HG02973 (cell line): Measurements from ENCODE around the gene KCNAB3.

ENCODE experiments used
- ATAC-seq: cut with Tn5 transposase; IDR thresholded peaks from one replicate; pipeline ENCODE4 v1.9.1; 2021; ENCODE audit warnings: moderate library complexity; ENCODE audit not compliant: unreplicated experiment

The KCNAB3 gene

DNA sequence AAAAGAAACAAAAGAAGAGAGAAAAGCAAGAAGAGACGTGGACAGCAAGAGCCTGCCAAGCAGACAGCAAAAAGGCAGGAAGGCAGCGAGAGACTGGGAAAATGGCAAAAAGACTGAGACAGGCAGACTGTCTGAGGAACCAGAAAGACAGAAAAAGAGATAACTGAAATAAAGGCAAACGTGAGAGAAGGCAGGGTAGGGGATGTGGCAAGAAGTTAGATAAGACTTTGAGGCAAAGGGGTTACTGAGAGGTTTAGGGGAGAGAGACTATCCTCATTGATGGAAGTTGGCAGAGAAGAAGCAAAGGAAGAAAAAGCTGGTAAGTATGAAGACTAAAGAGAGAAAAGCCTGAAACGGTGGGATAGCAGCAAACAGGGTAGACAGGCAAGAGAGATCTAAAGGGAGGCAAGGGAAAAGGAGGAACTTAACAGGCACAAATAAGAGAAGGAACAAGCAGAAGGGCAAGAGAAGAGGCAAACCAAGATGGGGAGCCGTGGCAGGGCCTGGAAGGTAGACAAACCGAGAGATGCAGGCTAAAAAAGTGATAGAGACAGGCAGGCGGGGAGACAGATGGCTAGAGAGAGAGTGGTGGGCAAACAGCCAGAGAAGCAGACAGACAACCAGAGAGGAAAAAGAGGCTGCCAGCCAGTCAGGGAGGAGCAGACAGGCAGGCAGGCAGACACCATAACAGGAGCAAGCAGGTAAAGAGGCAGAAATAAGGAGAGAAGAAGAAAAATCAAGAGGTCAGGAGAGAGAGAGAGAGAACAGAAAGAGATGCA, 48.2 kb downstream of the KCNAB3 start:
- no peak for ATAC-seq

GRCh38 chr17:7880076-7880868, 49.4 kb downstream of the KCNAB3 start:
- no peak for ATAC-seq

DNA sequence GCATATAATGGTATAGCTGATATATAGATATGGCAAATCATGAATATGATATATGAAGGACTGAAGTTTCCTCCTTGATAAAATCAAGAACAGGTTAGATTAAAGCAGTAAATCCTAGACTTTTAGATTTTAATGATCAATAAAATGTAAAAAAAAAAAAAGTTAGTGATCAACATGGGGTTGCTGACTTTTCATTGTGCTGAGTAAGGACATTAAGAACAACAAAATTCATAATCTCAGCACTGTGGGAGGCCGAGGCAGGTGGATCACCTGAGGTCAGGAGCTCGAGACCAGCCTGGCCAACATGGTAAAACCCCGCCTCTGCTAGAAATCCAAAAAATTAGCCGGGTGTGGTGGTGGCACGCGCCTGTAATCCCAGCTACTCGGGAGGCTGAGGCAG, 51.4 kb downstream of the KCNAB3 start:
- ATAC-seq, result no peak

GRCh38 chr17:7875804-7876370, 53.8 kb downstream of the KCNAB3 start:
- ATAC-seq, result no peak

GRCh38 chr17:7873051-7873450, 56.6 kb downstream of the KCNAB3 start:
- no peak for ATAC-seq
